Ramos (cell line): ENCODE results near the gene VAC14.
"Not testable (repeated sequence)": the region's sequence is repeated elsewhere in the genome, so short reads cannot be mapped to it uniquely, and the experiment has no call there.

ENCODE experiments used
- in situ Hi-C: fragments of 300-500 bp; cut with MboI; formaldehyde crosslinking; loops from one replicate; pipeline ENCODE4 v1.14.3; 2022; ENCODE audit warnings: low sequenced_read_pairs; ENCODE audit not compliant: unreplicated experiment

The VAC14 gene

DNA sequence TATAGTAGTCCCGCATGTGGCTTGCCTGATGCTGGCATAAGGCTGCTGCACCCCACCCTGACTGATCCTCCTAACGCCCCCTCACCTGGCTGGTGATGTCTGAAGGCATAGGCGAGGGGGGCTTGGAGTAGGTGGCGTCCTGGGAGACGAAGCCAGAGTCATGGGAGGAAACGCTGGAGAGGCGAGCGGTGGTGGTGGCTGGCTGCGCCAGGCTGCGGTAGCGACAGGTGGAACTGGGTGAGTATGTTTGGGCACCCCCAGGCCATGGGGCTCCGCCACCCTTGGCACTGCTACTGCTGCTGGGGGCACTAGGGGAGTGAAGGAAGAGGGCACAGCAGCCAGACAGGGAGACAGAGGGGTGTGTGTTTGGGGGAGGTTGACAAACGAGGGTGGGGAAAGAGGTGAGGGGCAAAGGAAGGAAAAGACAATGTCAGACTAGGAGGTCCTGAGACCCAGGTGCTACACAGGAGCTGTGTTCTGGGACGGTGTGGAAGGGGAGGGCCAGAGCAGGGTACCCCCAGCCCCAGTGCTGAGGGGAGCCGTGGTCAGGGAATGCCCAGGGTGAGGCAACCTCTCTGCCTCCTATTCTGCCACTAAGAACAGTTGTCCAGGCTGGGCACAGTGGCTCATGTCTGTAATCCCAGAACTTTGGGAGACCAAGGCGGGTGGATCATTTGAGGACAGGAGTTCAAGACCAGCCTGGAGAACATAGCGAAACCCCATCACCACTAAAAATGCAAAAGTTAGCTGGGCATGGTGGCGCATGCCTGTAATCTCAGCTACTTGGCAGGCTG, 126.5 kb downstream of the VAC14 start:
- in situ Hi-C loops, result no loop called here

DNA sequence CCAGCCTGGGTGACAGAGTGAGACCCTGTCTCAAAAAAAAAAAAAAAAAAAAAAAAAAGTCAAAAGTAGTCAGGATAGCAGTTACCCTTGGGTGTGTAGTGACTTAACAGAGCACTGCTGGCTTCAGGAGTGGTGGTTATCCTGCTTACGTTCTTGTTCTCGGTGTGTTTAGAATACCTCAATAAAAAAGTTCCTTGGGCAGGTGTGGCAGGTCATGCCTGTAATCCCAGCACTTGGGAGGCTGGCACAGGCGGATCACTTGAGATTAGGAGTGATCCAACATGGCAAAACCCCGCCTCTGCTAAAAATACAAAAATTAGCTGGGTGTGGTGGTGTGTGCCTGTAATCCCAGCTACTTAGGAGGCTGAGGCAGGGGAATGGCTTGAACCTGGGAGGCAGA, 130.0 kb downstream of the VAC14 start:
- in situ Hi-C loops, result not testable (repeated sequence)

DNA sequence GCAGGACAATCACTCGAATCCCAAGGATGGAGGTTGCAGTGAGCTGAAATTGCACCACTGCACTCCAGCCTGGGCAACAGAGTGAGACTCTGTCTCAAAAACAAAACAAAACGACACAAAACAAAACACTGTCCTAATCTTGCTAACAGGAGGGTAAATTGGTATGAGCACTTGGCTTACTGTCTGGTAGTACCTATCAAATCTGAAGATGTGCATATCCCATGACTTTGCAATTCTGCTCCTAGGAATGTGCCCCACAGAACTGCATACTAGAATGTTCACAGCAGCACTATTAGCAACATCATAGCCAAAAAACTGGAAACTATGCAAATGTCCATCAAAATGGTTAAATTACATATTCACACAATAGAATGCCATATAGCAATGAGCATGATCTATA, 130.8 kb downstream of the VAC14 start:
- in situ Hi-C loops, result no loop called here

DNA sequence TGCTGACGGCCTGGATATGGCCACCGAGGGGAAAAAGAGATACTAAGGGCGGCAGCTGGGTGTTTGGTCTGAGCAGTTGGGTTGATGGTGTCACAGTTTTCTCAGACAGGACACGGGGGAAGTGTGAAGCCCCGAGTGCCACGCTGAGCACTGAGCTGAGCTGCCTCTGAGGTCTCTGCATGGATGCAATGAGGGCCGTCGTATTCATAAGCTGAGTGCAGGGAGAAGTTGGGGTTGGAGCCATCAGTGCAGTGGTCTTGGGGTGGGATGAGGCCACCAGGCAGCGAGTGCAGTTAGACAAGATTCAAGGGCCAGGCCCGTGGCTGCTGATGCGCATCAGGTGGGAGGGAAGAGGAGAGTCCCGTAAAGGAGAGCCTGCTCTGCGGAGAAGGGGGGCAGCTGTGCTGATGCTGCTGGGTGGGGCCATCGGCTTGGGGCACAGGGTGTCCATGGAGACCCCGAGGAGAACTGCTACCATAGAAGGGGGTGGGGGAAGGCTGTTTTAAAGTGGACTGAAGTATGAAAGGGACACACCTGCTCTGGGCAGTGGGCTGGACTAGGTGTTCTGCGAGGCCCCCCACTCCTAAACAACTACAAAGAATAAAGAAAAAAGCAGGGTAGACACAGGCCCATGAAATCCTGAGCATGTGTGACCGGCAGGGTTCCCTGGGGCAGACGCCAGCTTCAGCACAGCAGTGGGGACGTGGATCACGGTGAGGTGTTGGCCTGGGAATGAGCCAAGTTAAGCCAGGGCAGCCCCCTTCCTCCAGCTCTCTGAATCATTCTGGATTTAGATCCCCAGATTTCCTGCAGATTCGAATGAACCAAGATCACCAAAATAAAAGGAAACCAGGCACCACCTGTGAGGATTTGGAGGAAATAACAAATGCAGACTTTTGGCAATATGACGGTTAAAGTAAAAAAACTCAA, 134.9 kb downstream of the VAC14 start:
- in situ Hi-C loops, result no loop called here

DNA sequence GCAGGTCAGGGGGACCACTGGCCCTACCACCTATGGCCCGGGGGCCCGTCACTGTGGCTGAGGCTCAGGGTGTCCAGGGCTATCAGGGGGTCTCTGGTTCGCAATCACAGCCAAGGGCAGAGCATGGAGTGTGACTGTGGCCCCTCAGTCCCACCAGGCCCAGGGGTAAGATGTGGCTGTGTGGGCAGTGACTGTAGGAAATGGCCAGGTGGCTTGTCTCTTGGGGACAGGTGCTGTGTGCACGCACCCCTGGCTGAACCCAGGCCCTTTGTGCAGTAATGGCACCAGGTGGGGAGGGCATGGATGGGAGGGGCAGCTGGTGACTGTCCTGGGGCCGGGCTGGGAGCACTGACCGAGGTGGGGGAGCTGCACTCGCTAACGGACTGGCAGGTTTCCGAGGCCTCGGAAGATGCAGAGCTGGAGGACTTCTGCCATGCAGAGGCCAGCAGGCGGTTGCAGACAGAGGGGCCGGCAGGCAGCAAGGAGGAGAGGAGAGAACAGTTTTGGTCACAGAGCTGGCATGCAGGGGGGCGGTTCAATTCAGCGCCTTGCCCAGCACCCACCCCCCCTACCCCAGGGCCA, 135.8 kb downstream of the VAC14 start:
- in situ Hi-C loops, result no loop called here

DNA sequence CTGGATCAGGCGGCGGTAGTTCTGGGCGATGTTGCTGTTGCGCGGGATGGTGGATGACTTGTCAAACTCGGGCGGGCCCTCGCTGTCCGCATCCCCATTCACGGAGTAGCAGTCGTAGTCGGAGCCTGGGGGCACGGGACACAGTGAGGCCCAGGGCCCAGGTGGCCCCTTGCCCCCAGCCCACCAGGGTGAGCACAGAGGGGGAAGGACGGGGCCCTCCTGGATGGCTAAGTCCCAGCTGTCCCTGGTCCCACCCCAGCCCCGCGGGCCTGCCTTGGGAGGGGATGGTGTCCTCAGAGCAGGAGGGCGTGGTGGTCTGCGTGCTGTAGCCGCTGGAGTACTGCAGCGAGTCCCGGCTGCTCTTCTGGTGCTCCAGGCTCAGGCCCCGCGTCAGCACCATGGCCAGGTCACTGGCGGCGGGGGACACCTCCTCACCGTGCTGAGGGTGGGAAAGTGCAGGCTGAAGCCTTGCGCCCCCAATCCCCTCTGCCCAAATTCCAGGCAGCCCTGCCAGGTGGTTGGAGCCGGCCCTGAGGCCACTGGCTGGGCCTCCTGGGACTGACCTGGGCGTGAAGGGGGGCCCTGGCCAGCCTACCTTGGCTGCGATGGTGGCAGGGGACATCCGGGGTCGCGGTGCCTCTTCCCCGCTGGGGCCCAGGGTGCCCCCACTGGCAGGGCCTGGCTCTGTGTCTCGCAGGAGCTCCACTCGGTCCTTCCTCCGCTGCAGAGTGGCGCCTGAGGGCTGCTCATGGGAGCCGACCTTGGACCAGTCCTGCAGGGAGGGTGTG, 136.4 kb downstream of the VAC14 start:
- in situ Hi-C loops, result no loop called here

DNA sequence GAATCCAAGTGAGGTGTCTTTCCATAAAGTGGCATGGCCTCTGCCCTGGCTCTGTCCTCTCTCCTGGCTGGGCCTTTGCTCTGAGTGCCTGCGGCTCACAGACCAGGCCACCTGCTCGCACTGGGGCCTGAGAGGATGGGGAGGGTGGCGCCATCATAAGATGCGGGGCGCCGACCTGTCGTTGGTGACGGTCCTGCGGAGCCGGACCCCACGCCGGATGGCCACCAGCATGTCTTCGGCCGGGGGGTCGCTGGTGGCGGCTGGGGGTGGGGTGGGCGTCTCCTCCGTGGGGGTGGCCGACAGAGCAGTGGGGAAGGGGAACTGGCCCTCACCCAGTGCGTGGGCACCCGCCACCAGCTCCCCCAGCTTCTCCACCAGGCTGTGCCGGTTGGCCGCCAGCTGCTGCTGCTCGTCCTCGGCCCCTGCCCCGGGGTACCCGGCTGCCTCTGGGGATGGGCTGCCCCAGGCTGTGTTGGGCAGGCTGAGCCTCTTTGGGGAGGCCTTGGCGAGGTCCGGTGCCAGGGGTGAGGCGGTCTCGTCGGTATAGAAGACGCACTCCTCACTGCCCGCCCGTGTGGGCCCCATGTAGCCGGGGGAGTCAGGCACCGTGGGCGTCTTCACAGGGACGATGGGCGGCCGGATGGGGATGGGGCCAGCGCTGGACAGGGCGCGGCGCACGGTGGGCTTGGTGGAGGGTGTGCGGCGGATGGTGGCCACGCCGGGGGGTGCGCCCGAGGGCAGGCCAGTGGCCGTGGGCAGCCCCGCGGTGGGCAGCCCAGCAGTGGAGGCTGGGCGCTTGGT, 137.2 kb downstream of the VAC14 start:
- in situ Hi-C loops, result no loop called here

DNA sequence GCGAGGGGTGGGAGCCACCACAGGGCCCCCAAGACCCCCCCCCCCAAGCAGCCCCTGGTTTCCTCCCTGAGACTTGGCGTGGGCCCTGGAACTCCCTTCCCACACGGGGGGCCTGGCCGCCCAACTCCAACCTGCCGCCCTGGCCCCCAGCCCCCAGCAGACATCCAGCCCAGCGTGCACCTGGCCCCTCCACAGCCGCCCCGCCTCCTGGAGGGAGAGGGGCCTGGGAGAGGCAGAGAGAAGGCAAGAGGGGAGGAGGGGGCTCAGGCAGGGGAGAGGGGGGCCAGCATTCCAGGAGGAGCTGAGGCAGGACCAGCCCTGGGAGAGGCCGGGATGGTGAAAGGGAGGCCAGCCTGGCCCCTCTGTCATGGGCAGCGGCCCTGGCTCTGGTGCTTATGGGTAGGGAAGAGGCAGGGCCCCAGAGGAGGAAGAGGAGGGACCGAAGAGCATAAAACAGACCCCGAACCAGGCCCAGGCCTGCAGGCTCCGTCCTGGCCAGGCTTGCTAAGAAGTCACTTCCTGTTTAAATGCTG, 137.9 kb downstream of the VAC14 start:
- in situ Hi-C loops, result no loop called here

DNA sequence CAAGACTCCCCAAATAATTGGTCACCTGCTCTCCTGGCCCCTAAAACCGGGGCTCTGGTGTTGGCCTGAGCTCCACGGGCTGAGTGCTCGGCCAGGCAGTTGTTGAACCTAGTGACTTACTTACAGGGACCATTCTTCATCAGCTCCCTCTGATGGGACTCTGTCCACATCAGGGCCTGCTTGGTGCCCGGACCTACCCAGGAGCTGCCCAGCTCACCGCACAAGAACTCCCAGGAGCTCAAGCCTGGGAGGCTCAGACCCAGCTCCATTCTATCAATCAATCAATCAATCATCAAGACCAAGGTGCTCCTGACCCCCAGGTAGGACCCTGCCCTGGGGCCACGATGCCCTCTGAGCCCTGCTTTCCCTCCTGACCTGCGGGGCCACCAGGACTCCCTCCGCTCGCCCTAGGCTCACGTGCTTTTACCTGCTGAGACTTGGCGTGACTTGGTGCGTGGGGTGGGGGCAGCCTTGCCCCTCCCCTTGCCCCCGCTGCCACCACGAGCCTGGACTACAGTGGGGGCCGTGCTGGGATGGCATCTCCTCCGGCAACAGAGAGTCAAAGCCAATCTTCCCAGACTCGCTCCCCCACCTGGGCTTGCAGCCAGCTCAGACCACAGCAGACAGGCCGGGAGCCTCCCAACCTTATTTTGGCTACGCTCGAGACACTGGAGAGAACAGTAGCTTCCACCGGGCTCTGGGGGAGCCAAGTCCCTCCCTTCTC, 138.9 kb downstream of the VAC14 start:
- in situ Hi-C loops, result no loop called here

DNA sequence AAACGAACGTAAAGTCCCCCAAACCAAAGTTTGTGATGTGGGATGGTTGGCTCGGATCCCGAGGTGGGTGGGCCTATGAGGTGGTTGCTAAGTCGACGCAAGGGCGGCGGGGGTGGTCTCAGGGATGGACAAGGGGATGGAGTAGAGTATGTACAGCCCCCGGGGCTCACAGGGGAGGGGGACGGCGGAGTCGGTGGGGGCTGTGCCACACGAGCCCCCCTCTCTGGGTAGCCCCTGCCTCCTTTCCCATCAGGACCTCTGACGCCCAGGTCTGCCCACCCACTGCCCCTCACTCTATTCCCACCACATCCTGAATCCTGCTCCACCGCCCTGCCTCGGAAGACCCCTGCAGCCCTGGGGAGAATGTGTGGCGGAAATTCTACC, 139.4 kb downstream of the VAC14 start:
- in situ Hi-C loops, result no loop called here

DNA sequence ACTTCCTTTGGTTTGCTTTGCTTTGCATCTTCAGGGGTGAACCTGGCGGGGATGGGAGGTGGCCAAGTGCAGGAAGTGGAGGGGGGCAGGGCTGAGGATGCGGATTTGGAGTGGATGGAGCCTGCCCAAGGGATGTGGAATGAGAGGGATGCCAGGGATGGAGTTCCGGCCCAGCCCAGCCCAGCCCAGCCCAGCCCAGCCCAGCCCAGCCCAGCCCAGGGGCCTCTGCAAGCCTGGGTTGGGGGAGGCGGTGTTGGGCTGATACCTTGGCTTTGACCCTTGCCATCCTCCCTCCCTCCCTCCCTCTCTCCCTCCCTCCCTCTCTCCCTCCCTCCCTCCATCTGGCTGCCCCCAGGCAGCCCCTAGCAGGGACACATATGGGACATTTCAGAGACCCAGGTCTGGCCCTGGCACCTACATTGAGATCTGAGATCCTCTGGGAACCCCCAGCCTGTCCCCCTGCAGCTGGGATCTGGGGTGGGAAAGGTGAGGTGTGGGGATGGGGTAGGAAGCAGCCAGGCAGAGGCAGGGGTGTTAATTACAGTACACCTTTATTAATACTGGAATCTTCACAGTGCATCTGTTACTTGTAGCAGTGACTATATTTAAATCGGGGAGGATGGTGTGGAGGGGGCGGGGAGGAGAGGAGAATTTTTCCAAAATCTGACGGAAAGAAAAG, 140.1 kb downstream of the VAC14 start:
- in situ Hi-C loops, result no loop called here

DNA sequence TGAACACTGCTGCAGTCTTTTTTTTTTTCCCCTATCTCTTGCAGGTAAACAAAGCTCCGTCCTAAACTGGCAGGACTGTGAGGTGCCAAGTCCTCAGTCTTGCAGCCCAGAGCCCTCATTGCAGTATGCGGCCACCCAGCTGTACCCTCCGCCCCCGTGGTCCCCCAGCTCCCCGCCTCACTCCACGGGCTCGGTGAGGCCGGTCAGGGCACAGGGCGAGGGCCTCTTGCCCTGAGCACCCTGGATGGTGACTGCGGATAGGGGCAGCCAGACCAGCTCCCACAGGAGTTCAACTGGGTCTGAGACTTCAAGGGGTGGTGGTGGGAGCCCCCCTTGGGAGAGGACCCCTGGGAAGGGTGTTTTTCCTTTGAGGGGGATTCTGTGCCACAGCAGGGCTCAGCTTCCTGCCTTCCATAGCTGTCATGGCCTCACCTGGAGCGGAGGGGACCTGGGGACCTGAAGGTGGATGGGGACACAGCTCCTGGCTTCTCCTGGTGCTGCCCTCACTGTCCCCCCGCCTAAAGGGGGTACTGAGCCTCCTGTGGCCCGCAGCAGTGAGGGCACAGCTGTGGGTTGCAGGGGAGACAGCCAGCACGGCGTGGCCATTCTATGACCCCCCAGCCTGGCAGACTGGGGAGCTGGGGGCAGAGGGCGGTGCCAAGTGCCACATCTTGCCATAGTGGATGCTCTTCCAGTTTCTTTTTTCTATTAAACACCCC, 140.8 kb downstream of the VAC14 start:
- in situ Hi-C loops, result loop anchor here (10.0 kb wide), 1 partner anchor 285 kb away; no protein-coding TSS in a partner anchor

DNA sequence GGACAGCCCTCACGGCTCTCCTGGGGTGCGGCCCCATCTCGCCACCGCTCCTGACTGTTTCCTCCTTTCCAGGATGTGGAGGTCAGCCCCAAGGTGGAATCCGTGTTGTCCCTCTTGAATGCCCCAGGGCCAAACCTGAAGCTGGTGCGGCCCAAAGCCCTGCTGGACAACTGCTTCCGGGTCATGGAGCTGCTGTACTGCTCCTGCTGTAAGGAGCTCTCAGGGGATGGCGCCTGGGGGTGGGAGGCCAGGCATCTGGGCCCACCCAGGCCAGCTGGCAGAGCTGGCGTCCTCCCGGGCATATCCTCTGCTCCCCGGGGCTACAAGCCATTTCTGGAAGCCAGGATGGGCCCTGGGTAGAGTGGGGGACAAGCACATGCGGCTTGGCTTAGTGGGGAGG, 141.4 kb downstream of the VAC14 start:
- in situ Hi-C loops, result loop anchor here (10.0 kb wide), 1 partner anchor 285 kb away; no protein-coding TSS in a partner anchor

DNA sequence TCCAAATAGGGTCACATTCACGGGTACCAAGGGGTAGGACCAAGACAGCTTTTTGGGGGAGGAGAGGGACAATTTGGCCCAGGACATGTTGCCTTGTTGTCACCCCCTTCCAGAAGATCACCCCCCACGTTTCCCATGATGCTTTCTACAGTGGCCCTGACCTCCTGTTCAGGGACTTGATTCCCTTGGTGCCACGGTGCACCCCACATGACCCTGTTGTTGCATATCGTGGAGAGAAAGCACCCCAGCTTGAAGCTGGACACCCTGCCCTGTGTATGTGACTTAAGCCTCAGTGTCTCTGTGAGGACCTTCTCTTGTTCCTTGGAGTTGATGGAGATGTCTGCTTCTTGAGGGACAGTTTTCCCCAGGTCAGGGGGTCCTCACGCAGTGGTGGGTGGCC, 142.0 kb downstream of the VAC14 start:
- in situ Hi-C loops, result loop anchor here (10.0 kb wide), 1 partner anchor 284 kb away; no protein-coding TSS in a partner anchor

DNA sequence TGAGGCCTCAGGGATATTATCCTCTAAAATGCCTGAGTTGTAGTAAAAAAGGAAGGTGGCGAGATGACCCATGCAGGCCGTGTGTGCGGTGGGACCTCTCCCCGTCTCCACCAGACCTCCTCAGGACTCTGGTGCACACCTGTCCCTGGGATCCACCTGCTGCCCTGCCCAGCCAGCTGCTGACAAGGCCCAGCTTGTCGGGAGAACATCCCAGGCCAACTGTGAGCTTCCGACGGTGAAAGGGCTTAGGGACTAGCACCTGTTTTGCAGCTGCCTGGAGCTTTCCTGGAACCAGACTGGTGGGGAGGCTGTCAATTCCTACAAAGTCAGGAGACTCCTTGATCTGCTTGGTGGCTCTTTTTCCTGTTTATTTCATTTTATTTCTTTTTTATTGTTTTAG, 143.0 kb downstream of the VAC14 start:
- in situ Hi-C loops, result loop anchor here (10.0 kb wide), 1 partner anchor 283 kb away; no protein-coding TSS in a partner anchor

DNA sequence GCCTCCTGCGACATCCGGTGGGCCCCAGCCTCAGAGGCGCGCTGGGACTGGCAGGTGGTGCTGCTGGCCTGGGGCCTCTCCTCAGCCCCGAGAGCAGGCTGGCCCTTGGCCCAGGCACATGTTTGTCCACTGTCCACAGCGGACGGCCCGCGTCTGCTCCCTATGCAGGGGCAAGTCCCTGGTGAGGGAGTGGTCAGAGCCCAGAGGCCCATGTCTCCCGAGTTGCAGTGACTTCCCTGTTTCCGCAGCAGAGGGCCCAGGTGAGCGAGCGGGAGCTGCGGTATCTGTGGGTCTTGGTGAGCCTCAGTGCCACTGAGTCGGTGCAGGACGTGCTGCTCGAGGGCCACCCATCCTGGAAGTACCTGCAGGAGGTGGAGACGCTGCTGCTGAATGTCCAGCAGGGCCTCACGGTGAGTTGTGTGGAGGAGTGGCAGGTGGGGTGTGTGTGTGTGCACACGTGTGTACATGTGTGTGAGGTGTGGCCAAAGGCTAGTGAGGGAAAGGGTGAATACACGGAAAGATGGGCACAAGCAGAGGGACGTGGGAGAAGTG, 144.2 kb downstream of the VAC14 start:
- in situ Hi-C loops, result loop anchor here (10.0 kb wide), 1 partner anchor 282 kb away; no protein-coding TSS in a partner anchor
